Right cardiac atrium (tissue), 5 donors: ENCODE measurements around the gene KNDC1. TPM values are rescaled to one million over a fixed set of nuclear protein-coding genes. Genes with fewer than 3 reads are reported as not detected.
"Not testable (repeated sequence)": the region's sequence is repeated elsewhere in the genome, so short reads cannot be mapped to it uniquely, and the experiment has no call there.

Experiments
- ATAC-seq, 2 donors: fragments of 200-7000 bp; cut with Tn5 transposase; one replicate each; pipeline versions ENCODE4 v1.8.0 to v1.9.1; 2020; ENCODE audit warnings: moderate library complexity in 2 of 2, mild to moderate bottlenecking in 1 of 2
- DNase-seq, 3 donors: peaks; one replicate each; pipeline ENCODE4 v3.0.0-alpha.2; 2020
- H3K27ac ChIP-seq: one replicate; pipeline ENCODE4 v1.5.1; 2013; ENCODE audit warnings: mild to moderate bottlenecking, low read length, control low read depth, moderate library complexity
- H3K27me3 ChIP-seq: one replicate; pipeline ENCODE4 v1.6.1; 2013; ENCODE audit not compliant: control insufficient read depth, insufficient read depth
- H3K4me1 ChIP-seq: one replicate; pipeline ENCODE4 v1.6.1; 2013; ENCODE audit warnings: low read length; ENCODE audit not compliant: control insufficient read depth, insufficient read depth
- H3K4me3 ChIP-seq: one replicate; pipeline ENCODE4 v1.5.1; 2013; ENCODE audit warnings: low read length, control low read depth
- H3K9me3 ChIP-seq: one replicate; pipeline ENCODE4 v1.6.1; 2013; ENCODE audit warnings: low read length; ENCODE audit not compliant: control insufficient read depth
- WGBS: extraction: QIAGEN DNeasy Blood & Tissue Kit; methylation state at CpG from one replicate; pipeline ENCODE4 v1.1.7; 2013; 5-methylcytosine and 5-hydroxymethylcytosine counted together
- intact Hi-C, 4 donors: fragments of 100-400 bp; cut with DNase I; formaldehyde crosslinking; loops; one replicate each; pipeline versions ENCODE4 v1.11.0 to v1.14.0; 2022 to 2023
- polyA plus RNA-seq: library from polyadenylated mRNA; stranded (reverse); fragments of 200-250 nt; gene quantifications from one replicate; pipeline ENCODE4 v1.2.3, GENCODE V29; 2013
- total RNA-seq, 4 donors: library from RNA; stranded (reverse); fragmentation: NEBNext Ultra II Directional; extraction: Animal tissue kit (Norgen Biotek cat#: 25700); gene quantifications; one replicate each; pipeline ENCODE4 v1.2.1, GENCODE V29; 2021
- donor health status: healthy with polysubstance abuse.
- donor health status: DM: no; HTN: yes; CAD: no.
- donor health status: DM: no; HTN: no; CAD: no.
- donor health status: DM: no; HTN: yes; CAD: no; lungs with severe emphysema.
- donor health status: DM: yes; HTN: yes; CAD: no.

KNDC1 gene
- total and polyA plus RNA-seq, 5 donors = 0.23 to 1.4 (median 0.50) TPM

DNA sequence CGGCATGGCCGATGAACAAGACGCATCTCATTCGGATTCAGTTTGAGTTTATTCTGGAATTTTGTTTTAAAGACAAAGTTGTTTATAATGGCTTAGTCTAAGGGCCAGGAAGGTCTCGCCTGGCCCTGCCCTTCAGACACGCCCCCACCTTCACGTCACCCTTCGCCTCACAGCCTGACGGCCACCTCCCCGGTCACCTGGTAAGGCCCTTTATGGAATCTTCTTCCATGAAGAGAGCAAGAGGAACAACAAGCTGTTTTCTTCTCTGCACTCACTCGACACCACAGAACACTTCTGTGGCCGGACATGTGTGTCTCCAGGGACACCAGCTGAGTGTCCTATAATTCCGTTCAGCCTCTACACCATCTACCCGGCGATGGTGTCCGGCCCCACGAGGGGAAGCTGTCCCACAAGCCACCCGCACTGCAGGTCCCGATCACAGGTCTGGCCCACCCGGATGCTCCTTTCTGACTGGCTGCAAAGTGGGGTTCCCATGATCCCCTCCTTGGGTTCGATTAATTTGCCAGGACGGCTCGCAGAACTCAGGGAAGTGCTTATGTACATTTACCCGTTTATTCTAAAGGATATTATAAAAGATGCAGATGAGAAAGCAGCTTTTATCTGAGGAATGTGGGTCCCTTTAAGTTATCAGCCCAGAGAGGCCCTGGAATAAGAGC is 17.4 kb upstream of the KNDC1 start:
- 84% methylated on average over 24 of the region's 24 CpGs for WGBS
- H3K27me3 ChIP-seq = no peaks in the 10 kb centered on the region

DNA sequence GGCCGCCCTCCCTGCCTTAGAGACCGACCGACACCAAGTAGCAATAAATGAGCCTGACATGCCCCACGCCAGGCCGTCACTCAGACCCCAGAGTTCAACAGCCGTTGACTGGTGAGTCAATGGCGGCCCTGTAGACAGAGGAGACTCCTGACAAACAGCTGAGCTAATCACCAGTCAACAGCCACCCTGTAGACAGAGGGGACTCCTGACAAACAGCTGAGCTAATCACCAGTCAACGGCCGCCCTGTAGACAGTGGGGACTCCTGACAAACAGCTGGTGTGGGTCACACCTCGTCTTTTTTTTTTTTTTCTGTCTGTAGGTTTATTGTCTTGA is 16.9 kb upstream of the KNDC1 start:
- Histone ChIP-seq H3K27ac (no peak overlapping the region), H3K4me3 (no peak overlapping the region), H3K9me3 (no peaks in the 10 kb centered on the region), H3K4me1 (no peaks in the 10 kb centered on the region), H3K27me3 (no peaks in the 10 kb centered on the region)
- 42% methylated on average over 10 of the region's 10 CpGs for WGBS
- no peak for DNase-seq
- ATAC-seq = peak in 1 of 2 donors; percentile 30
- intact Hi-C loops = no loop called here

More for the DNA sequence above, 17.4 kb upstream of the KNDC1 start:
- no peaks in the 10 kb centered on the region for H3K9me3 ChIP-seq
- H3K4me3 ChIP-seq = no peak overlapping the region
- DNase-seq = peak in 2 of 3 donors; percentile 30 to 34
- intact Hi-C loops = no loop called here
- H3K27ac ChIP-seq = no peak overlapping the region
- no peak for ATAC-seq
- no peaks in the 10 kb centered on the region for H3K4me1 ChIP-seq

DNA sequence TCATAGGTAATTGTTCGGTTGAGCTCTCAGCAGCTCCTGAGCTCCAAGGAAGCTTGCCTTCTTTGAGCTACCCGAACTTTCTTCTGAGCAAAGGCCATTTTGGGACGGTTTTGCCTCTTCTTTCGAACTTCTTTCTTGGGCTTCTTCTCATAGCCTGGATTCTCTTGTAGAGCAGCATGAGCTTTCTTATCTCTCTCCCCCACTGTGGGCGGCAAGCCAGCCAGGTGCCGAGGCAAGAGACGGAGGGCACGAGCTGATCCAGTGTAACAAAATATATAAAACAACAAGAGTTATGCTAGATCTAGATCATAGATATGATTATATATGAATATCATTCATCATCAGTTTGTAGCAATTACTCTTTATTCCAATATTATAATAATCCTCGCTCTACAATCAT is 16.5 kb upstream of the KNDC1 start:
- peak in 2 of 3 donors; percentile 36 to 42 for DNase-seq
- 38% methylated on average over 9 of the region's 9 CpGs for WGBS

DNA sequence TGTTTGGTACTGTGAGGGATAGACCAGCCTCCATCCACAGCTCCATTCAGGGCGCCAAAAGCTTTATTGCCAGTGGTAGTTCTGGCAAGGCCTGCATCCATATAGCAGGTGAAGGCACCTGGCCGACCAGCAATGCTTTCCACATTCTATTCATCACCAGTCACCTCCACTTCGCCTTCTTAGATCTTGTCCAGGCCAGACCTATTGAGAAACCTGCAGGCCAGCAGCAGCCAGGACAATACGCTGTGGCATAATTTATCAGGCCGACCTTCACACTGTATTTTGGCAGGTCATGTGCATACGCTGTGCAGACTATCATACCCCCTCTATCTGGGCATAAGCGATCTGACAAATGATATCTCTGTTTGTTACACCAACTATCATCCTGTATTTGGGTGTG is 15.2 kb upstream of the KNDC1 start:
- intact Hi-C loops = no loop called here
- H3K27me3 ChIP-seq = no peaks in the 10 kb centered on the region

More for the DNA sequence above, 16.5 kb upstream of the KNDC1 start:
- H3K4me1 ChIP-seq = no peaks in the 10 kb centered on the region
- no peaks in the 10 kb centered on the region for H3K9me3 ChIP-seq
- H3K27ac ChIP-seq = no peak overlapping the region
- no peaks in the 10 kb centered on the region for H3K27me3 ChIP-seq
- intact Hi-C loops = no loop called here
- ATAC-seq = no peak
- H3K4me3 ChIP-seq = no peak overlapping the region

DNA sequence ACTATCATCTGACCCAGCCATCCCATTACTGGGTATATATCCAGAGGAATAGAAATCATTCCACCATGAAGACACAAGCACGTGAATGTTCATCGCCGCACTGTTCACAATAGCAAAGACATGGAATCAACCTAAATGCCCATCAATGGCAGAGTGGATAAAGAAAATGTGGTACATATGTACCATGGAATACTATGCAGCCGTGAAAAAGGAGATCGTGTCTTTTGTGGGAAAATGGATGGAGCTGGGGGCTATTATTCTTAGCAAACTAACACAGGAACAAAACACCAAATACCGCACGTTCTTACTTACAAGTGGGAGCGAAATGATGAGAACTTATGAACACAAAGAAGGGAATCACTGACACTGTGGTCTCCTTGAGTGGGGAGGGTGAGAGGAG is 9.8 kb upstream of the KNDC1 start:
- intact Hi-C loops = no loop called here
- ATAC-seq = no peak
- Histone ChIP-seq H3K4me3 (no peak overlapping the region), H3K27me3 (no peaks in the 10 kb centered on the region), H3K4me1 (no peaks in the 10 kb centered on the region), H3K9me3 (no peaks in the 10 kb centered on the region), H3K27ac (no peak overlapping the region)
- DNase-seq = no peak
- WGBS = 95% methylated on average over 8 of the region's 8 CpGs

More for the DNA sequence above, 15.2 kb upstream of the KNDC1 start:
- no peak for ATAC-seq
- DNase-seq = no peak
- Histone ChIP-seq H3K4me3 (no peak overlapping the region), H3K4me1 (no peaks in the 10 kb centered on the region), H3K27ac (no peak overlapping the region), H3K9me3 (no peaks in the 10 kb centered on the region)
- 87% methylated on average over 7 of the region's 7 CpGs for WGBS

DNA sequence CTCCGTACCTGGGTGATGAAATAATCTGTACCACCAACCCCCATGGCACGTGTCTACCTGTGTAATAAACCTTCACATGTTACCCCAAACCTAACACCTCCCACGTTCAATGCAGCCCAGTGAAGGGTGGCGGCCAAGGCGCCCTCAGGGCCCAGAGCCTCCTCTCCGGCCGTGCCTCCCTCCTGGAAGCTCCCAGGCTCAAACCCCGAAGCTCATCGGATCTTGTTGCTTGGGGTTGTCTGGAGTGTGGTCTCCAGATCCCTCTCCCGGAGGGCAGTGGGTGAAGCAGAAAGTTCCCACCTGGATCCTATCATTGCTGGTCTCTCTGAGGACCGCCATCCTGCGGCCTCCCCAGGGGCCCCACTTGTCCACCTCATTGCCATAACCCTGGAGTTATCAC is 9.4 kb upstream of the KNDC1 start:
- Histone ChIP-seq H3K27me3 (no peaks in the 10 kb centered on the region), H3K9me3 (no peaks in the 10 kb centered on the region), H3K4me1 (no peaks in the 10 kb centered on the region), H3K27ac (no peak overlapping the region), H3K4me3 (no peak overlapping the region)
- 85% methylated on average over 12 of the region's 12 CpGs for WGBS
- ATAC-seq = no peak
- intact Hi-C loops = no loop called here
- peak in 1 of 3 donors; percentile 22 for DNase-seq

DNA sequence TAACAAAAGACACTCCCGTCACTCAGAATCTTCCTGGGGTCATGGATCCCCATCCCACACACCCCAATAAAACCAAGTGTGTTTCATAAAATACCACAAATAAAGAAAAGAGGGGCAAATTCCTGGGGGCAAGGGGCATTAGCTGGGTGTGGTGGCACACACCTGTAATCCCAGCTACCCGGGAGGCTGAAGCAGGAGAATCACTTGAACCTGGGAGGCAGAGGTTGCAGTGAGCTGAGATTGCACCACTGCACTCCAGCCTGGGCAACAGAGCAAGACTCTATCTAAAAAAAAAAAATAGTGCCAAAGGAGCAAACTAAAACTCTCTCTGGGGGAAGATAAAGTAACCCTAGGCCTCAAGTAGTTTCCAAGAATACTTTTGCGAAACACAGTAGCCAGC is 8.9 kb upstream of the KNDC1 start:
- H3K9me3 ChIP-seq, ATAC-seq, H3K4me1 ChIP-seq, intact Hi-C loops, H3K4me3 ChIP-seq, H3K27ac ChIP-seq, DNase-seq, H3K27me3 ChIP-seq: not testable (repeated sequence)
- WGBS = 90% methylated on average over 3 of the region's 3 CpGs

DNA sequence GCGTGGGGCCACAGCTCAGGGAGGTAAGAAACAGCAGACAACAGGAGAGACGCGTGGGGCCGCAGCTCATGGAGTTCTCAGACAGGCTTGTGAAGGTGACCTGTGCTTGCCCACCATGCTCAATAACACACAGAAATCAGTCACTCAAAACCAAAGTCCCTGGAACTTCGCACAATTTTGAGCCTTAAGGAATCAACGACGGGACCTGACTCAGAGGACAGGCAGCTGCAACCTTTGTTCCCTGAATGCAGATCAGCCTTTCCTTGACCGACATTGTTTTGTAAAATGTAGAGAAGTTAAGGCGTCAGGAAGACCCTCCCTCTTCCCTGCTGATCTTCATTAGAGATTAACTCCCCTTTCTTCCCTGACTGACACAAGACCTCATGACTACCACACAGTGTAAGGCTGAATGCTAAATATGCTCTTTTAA is 8.5 kb upstream of the KNDC1 start:
- no peak for ATAC-seq
- no peak for DNase-seq
- Histone ChIP-seq H3K9me3 (no peaks in the 10 kb centered on the region), H3K4me1 (no peaks in the 10 kb centered on the region), H3K27me3 (no peaks in the 10 kb centered on the region), H3K4me3 (no peak overlapping the region), H3K27ac (no peak overlapping the region)
- WGBS = 32% methylated on average over 9 of the region's 9 CpGs
- intact Hi-C loops = no loop called here

DNA sequence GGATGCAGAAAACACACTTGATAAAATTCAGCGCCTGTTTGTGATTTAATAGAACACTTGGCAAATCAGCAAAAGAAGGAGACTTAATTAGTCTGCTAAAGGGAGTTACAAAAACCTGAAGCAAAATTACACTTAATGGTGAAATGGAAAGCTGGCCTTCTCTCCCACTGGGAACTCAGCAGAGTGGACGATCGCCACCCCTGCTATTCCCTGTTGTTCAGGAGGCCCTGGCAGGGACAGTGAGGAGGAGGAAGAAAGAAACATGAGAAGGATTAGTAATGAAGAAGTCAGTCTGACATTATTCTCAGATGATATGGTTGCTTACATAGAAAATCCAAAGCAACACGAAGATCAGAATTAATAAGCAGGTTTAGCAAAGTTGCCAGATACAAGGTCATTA is 5.6 kb upstream of the KNDC1 start:
- H3K27ac ChIP-seq = no peak overlapping the region
- no peaks in the 10 kb centered on the region for H3K27me3 ChIP-seq
- DNase-seq (no peak), ATAC-seq (no peak)
- no peaks in the 10 kb centered on the region for H3K4me1 ChIP-seq
- 82% methylated on average over 4 of the region's 4 CpGs for WGBS
- no peak overlapping the region for H3K4me3 ChIP-seq
- H3K9me3 ChIP-seq = no peaks in the 10 kb centered on the region
- intact Hi-C loops = no loop called here

DNA sequence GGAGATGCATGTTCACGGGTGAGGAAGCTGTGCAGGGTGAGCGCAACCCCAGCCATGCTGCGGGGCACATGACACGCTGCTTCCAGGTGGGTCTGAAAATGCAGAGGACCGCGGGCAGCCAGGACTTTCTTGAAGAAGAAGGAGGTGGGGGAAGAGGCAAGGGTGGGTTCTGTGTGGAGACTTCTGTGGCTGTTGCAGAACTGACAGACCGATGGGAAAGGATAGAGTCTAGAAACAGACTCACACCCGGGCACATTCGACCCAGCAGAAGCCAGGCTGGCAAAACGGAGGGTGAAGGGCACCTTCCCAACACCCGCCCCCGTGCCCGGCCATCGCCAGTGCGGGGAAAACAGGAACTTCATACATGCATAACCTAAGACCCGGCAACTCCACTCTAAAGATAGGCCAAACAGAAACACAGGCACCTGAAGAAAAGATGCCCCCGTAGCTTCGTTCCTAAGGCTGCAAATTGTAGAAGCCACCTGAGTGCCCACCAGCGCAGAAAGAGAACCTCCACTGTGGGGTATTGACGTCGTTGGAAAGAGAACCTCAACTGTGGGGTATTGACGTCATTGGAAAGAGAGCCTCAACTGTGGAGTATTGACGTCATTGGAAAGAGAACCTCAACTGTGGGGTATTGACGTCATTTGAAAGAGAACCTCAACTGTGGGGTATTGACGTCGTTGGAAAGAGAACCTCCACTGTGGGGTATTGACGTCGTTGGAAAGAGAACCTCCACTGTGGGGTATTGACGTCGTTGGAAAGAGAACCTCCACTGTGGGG is 4.8 kb upstream of the KNDC1 start:
- ATAC-seq (no peak), DNase-seq (no peak)
- H3K4me1 ChIP-seq = no peaks in the 10 kb centered on the region
- 87% methylated on average over 30 of the region's 30 CpGs for WGBS
- no peaks in the 10 kb centered on the region for H3K9me3 ChIP-seq
- no peak overlapping the region for H3K4me3 ChIP-seq
- no peak overlapping the region for H3K27ac ChIP-seq
- no peaks in the 10 kb centered on the region for H3K27me3 ChIP-seq
- intact Hi-C loops = no loop called here

DNA sequence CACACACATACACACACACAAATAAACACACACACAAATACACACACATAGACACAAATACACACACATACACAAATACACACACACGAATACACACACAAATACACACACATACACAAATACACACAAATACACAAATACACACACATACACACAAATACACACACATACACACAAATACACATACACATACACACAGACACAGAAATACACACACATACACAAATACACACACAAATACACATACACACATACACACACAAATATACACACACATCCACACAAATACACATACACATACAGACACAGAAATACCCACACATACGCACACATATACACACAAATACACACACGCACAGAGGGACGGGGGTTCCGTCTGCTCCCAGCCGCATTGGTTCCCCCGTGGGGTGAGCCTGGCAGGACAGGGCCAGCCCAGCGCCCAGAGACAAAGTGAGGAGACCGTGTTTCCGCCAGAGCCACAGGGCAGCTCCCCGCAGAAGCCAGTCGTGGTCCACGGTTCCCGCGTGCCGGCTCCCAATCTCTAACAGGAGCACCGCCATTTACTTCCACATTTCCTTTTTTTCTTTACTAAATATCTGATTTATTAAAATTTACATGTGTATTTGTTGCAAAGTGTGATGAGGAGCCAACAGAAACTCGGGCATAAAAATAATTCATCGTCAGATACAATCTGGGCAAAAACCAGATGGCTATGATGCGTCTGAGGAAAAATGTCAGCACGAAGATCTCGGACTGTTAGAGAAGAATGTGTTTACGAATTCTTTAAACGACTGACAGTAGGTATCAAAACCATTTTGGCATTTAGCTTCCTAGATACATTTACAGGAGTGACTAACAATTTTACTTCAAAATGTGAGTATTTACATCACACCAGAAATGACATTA is 3.1 kb upstream of the KNDC1 start:
- no peaks in the 10 kb centered on the region for H3K9me3 ChIP-seq
- no peak overlapping the region for H3K4me3 ChIP-seq
- DNase-seq (no peak), ATAC-seq (no peak)
- WGBS = 63% methylated on average over 24 of the region's 24 CpGs
- intact Hi-C loops = no loop called here
- H3K4me1 ChIP-seq = no peaks in the 10 kb centered on the region
- H3K27me3 ChIP-seq = no peaks in the 10 kb centered on the region
- H3K27ac ChIP-seq = no peak overlapping the region
